GM12875 (cell line): ENCODE data around the gene LY86.
"Not testable (repeated sequence)": the region's sequence is repeated elsewhere in the genome, so short reads cannot be mapped to it uniquely, and the experiment has no call there.

Source experiments
- H3K4me3 ChIP-seq: one replicate; pipeline ENCODE4 v1.5.1; 2011; ENCODE audit warnings: low read depth, low read length, control low read depth
- CTCF ChIP-seq: IDR thresholded peaks from 2 replicates; pipeline ENCODE4 v1.5.1; 2011; ENCODE audit warnings: low read depth, mild to moderate bottlenecking, control low read depth, inconsistent platforms, low read length, moderate library complexity, borderline replicate concordance; ENCODE audit not compliant: insufficient read depth

Gene LY86

GRCh38 chr6:6604566-6604965, 16.0 kb downstream of the LY86 start:
- no peak overlapping the region for H3K4me3 ChIP-seq
- no peak for TF ChIP-seq CTCF

- no peak overlapping the region for H3K4me3 ChIP-seq
- no peak for TF ChIP-seq CTCF
Measured at GRCh38 chr6:6605873-6606272, 17.4 kb downstream of the LY86 start.

- H3K4me3 ChIP-seq = not testable (repeated sequence)
Measured at GRCh38 chr6:6606391-6607030, 18.0 kb downstream of the LY86 start.

GRCh38 chr6:6609450-6609849, 20.9 kb downstream of the LY86 start:
- H3K4me3 ChIP-seq = no peak overlapping the region

GRCh38 chr6:6610031-6610591, 21.6 kb downstream of the LY86 start:
- TF ChIP-seq CTCF = no peak
- H3K4me3 ChIP-seq = no peak overlapping the region

More at GRCh38 chr6:6609450-6609849, 20.9 kb downstream of the LY86 start:
- no peak for TF ChIP-seq CTCF

GRCh38 chr6:6611486-6611885, 23.0 kb downstream of the LY86 start:
- H3K4me3 ChIP-seq = no peak overlapping the region
- TF ChIP-seq CTCF = no peak

GRCh38 chr6:6612308-6612707, 23.8 kb downstream of the LY86 start:
- H3K4me3 ChIP-seq = no peak overlapping the region
- no peak for TF ChIP-seq CTCF

GRCh38 chr6:6613103-6613718, 24.7 kb downstream of the LY86 start:
- H3K4me3 ChIP-seq = not testable (repeated sequence)
